Endometrial microvascular endothelial cells (primary cell): Measurements from ENCODE around the gene CORIN. TPM values are rescaled to one million over a fixed set of nuclear protein-coding genes. Genes with fewer than 3 reads are reported as not detected.
"Not testable (repeated sequence)": the region's sequence is repeated elsewhere in the genome, so short reads cannot be mapped to it uniquely, and the experiment has no call there.

Experiments used
- in situ Hi-C: cut with HindIII; loops from 2 replicates; pipeline ENCODE4 v1.10.0; 2017; ENCODE audit warnings: low sequenced_read_pairs, low pct_unique_long_range_greater_than_20kb; ENCODE audit errors: inconsistent ontology term
- total RNA-seq: library from RNA; depleted of rRNA; stranded (reverse); fragments of >200 nt; gene quantifications from one replicate; pipeline ENCODE4 v1.2.3, GENCODE V29; 2015; ENCODE audit errors: inconsistent ontology term

CORIN gene
- total RNA-seq, 1 donor from 2014 or later = 0.28 TPM

- in situ Hi-C loops = no loop called here
These were observed 49.7 kb downstream of the CORIN start for GRCh38 chr4:47788126-47788525.

GRCh38 chr4:47786958-47787370 lies 50.9 kb downstream of the CORIN start:
- in situ Hi-C loops = no loop called here

GRCh38 chr4:47785153-47785552 lies 52.7 kb downstream of the CORIN start:
- in situ Hi-C loops = no loop called here

GRCh38 chr4:47784222-47784621 lies 53.6 kb downstream of the CORIN start:
- in situ Hi-C loops = no loop called here

GRCh38 chr4:47776353-47776752 lies 61.5 kb downstream of the CORIN start:
- in situ Hi-C loops = no loop called here

- in situ Hi-C loops = no loop called here
These were observed 63.8 kb downstream of the CORIN start for GRCh38 chr4:47774079-47774478.

- in situ Hi-C loops = no loop called here
These were observed 66.8 kb downstream of the CORIN start for GRCh38 chr4:47771020-47771419.

GRCh38 chr4:47767956-47768355 lies 69.9 kb downstream of the CORIN start:
- in situ Hi-C loops = not testable (repeated sequence)

- in situ Hi-C loops = no loop called here
These were observed 74.6 kb downstream of the CORIN start for GRCh38 chr4:47763279-47763678.

- in situ Hi-C loops = no loop called here
These were observed 75.2 kb downstream of the CORIN start for GRCh38 chr4:47762376-47763266.

- in situ Hi-C loops = not testable (repeated sequence)
These were observed 84.6 kb downstream of the CORIN start for GRCh38 chr4:47753316-47753715.

GRCh38 chr4:47752214-47752613 lies 85.7 kb downstream of the CORIN start:
- in situ Hi-C loops = no loop called here

- in situ Hi-C loops = no loop called here
These were observed 87.1 kb downstream of the CORIN start for GRCh38 chr4:47750788-47751187.

GRCh38 chr4:47749858-47750257 lies 88.0 kb downstream of the CORIN start:
- in situ Hi-C loops = no loop called here

GRCh38 chr4:47749060-47749459 lies 88.8 kb downstream of the CORIN start:
- in situ Hi-C loops = no loop called here

- in situ Hi-C loops = no loop called here
These were observed 89.9 kb downstream of the CORIN start for GRCh38 chr4:47747846-47748494.

GRCh38 chr4:47747211-47747610 lies 90.7 kb downstream of the CORIN start:
- in situ Hi-C loops = no loop called here

- in situ Hi-C loops = no loop called here
These were observed 91.7 kb downstream of the CORIN start for GRCh38 chr4:47746122-47746521.

GRCh38 chr4:47744843-47745382 lies 93.0 kb downstream of the CORIN start:
- in situ Hi-C loops = no loop called here

GRCh38 chr4:47744253-47744652 lies 93.6 kb downstream of the CORIN start:
- in situ Hi-C loops = no loop called here
